WTC11 (cell line): Measurements from ENCODE around the gene OSBPL5.

ENCODE experiments used
- CREB1 ChIP-seq: sonication (generic); formaldehyde crosslinking; IDR thresholded peaks from 2 replicates; pipeline ENCODE4 v1.8.0; 2023; ENCODE audit warnings: mild to moderate bottlenecking, missing genetic modification reagents
- GABPB1 ChIP-seq: sonication (generic); formaldehyde crosslinking; IDR thresholded peaks from 2 replicates; pipeline ENCODE4 v1.8.1; 2023; ENCODE audit warnings: mild to moderate bottlenecking, missing genetic modification reagents
- IRF2 ChIP-seq: sonication (generic); formaldehyde crosslinking; IDR thresholded peaks from 2 replicates; pipeline ENCODE4 v1.8.0; 2022; ENCODE audit warnings: low read depth, missing genetic modification reagents, borderline replicate concordance
- KAT7 ChIP-seq: sonication (generic); formaldehyde crosslinking; IDR thresholded peaks from 2 replicates; pipeline ENCODE4 v1.8.1; 2023; ENCODE audit warnings: missing genetic modification reagents, mild to moderate bottlenecking, borderline replicate concordance
- NR3C1 ChIP-seq: sonication (generic); formaldehyde crosslinking; conservative IDR thresholded peaks from 2 replicates; pipeline ENCODE4 v1.8.1; 2023; ENCODE audit warnings: low read depth, mild to moderate bottlenecking, missing genetic modification reagents
- ZNF416 ChIP-seq: fragments of 250-450 bp; sonication (Bioruptor Pico); IDR thresholded peaks from 2 replicates; pipeline ENCODE4 v1.9.0; 2021; ENCODE audit warnings: mild to moderate bottlenecking, inconsistent platforms
- TF ChIP-seq, protein P1 (sequence below): sonication (generic); formaldehyde crosslinking; IDR thresholded peaks from 2 replicates; pipeline ENCODE4 v1.8.0; 2022; ENCODE audit warnings: mild to moderate bottlenecking, missing genetic modification reagents
- TF ChIP-seq, protein P2 (sequence below): fragments of 200-600 bp; IDR thresholded peaks from 2 replicates; pipeline ENCODE4 v1.8.0; 2022; ENCODE audit warnings: antibody characterized with exemption
- TF ChIP-seq, protein P3 (sequence below): sonication (generic); formaldehyde crosslinking; IDR thresholded peaks from 2 replicates; pipeline ENCODE4 v1.8.1; 2023; ENCODE audit warnings: mild to moderate bottlenecking, missing genetic modification reagents, moderate library complexity

DNA sequence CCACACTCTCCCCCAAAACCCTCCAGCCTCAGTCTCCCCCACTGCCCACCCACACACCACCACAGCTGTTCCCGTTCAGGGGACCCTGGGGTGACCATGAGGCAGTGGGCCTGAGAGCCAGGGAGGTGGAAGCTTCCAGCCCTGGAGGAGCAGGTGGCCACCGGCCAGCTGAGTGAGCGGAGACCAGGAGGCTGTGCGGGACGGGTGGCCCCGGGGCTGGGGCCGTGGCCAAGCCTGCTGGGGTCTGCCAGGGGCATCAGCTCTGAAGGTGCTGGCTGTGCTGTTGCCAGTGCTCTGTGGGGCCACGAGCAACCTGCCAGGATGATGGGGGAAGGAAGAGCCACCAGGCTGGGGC lies 26.0 kb downstream of the OSBPL5 start:
- TF ChIP-seq IRF2 (CRISPR knock-in tag), result no peak
- TF ChIP-seq, protein P1, sequence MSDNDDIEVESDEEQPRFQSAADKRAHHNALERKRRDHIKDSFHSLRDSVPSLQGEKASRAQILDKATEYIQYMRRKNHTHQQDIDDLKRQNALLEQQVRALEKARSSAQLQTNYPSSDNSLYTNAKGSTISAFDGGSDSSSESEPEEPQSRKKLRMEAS, result no peak
- TF ChIP-seq, protein P2, sequence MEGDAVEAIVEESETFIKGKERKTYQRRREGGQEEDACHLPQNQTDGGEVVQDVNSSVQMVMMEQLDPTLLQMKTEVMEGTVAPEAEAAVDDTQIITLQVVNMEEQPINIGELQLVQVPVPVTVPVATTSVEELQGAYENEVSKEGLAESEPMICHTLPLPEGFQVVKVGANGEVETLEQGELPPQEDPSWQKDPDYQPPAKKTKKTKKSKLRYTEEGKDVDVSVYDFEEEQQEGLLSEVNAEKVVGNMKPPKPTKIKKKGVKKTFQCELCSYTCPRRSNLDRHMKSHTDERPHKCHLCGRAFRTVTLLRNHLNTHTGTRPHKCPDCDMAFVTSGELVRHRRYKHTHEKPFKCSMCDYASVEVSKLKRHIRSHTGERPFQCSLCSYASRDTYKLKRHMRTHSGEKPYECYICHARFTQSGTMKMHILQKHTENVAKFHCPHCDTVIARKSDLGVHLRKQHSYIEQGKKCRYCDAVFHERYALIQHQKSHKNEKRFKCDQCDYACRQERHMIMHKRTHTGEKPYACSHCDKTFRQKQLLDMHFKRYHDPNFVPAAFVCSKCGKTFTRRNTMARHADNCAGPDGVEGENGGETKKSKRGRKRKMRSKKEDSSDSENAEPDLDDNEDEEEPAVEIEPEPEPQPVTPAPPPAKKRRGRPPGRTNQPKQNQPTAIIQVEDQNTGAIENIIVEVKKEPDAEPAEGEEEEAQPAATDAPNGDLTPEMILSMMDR, result no peak
- no peak for TF ChIP-seq CREB1 (CRISPR knock-in tag)
- TF ChIP-seq, protein P3, sequence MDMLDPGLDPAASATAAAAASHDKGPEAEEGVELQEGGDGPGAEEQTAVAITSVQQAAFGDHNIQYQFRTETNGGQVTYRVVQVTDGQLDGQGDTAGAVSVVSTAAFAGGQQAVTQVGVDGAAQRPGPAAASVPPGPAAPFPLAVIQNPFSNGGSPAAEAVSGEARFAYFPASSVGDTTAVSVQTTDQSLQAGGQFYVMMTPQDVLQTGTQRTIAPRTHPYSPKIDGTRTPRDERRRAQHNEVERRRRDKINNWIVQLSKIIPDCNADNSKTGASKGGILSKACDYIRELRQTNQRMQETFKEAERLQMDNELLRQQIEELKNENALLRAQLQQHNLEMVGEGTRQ (CRISPR knock-in tag), result no peak
- no peak for TF ChIP-seq NR3C1 (CRISPR knock-in tag)
- TF ChIP-seq KAT7 (CRISPR knock-in tag), result no peak
- no peak for TF ChIP-seq GABPB1 (CRISPR knock-in tag)
- no peak for TF ChIP-seq ZNF416 (CRISPR knock-in tag)
